ENCODE data around the gene APOC1.
"Not testable (repeated sequence)": the region's sequence is repeated elsewhere in the genome, so short reads cannot be mapped to it uniquely, and the experiment has no call there.

Gene APOC1

DNA sequence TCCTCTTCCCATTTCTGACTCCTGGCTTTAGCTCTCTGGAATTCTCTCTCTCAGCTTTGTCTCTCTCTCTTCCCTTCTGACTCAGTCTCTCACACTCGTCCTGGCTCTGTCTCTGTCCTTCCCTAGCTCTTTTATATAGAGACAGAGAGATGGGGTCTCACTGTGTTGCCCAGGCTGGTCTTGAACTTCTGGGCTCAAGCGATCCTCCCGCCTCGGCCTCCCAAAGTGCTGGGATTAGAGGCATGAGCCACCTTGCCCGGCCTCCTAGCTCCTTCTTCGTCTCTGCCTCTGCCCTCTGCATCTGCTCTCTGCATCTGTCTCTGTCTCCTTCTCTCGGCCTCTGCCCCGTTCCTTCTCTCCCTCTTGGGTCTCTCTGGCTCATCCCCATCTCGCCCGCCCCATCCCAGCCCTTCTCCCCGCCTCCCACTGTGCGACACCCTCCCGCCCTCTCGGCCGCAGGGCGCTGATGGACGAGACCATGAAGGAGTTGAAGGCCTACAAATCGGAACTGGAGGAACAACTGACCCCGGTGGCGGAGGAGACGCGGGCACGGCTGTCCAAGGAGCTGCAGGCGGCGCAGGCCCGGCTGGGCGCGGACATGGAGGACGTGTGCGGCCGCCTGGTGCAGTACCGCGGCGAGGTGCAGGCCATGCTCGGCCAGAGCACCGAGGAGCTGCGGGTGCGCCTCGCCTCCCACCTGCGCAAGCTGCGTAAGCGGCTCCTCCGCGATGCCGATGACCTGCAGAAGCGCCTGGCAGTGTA lies 6.2 kb upstream of the APOC1 start:
- DNase-seq (ENCODE audit: low read depth in 2 of 2) = no peak
- TF ChIP-seq CTCF (IDR thresholded peaks at IDR 0.05; ENCODE audit: low read depth, low read length) = no peak
- H3K4me3 ChIP-seq (replicated peaks in 1 of 2; ENCODE audit: low read depth in 2 of 2, low read length in 2 of 2) = peak overlapping the region in 1 of 2 donors; percentile 86

GRCh38 chr19:44908836-44909261 lies 5.6 kb upstream of the APOC1 start:
- H3K4me3 ChIP-seq (replicated peaks in 1 of 2; ENCODE audit: low read depth in 2 of 2, low read length in 2 of 2) = no peak overlapping the region
- no peak for TF ChIP-seq CTCF (IDR thresholded peaks at IDR 0.05; ENCODE audit: low read depth, low read length)

DNA sequence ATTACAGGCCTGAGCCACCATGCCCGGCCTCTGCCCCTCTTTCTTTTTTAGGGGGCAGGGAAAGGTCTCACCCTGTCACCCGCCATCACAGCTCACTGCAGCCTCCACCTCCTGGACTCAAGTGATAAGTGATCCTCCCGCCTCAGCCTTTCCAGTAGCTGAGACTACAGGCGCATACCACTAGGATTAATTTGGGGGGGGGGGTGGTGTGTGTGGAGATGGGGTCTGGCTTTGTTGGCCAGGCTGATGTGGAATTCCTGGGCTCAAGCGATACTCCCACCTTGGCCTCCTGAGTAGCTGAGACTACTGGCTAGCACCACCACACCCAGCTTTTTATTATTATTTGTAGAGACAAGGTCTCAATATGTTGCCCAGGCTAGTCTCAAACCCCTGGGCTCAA lies 4.6 kb upstream of the APOC1 start:
- DNase-seq (ENCODE audit: low read depth in 2 of 2) = no peak
- no peak for TF ChIP-seq CTCF (IDR thresholded peaks at IDR 0.05; ENCODE audit: low read depth, low read length)
- H3K4me3 ChIP-seq (replicated peaks in 1 of 2; ENCODE audit: low read depth in 2 of 2, low read length in 2 of 2) = no peak overlapping the region

More at GRCh38 chr19:44908836-44909261, 5.6 kb upstream of the APOC1 start:
- no peak for DNase-seq (ENCODE audit: low read depth in 2 of 2)

- H3K4me3 ChIP-seq (replicated peaks in 1 of 2; ENCODE audit: low read depth in 2 of 2, low read length in 2 of 2); DNase-seq (ENCODE audit: low read depth in 2 of 2): not testable (repeated sequence)
These were observed 2.5 kb upstream of the APOC1 start for GRCh38 chr19:44911896-44912295.

- no peak for TF ChIP-seq CTCF (IDR thresholded peaks at IDR 0.05; ENCODE audit: low read depth, low read length)
- peak in 1 of 2 donors; percentile 81 for DNase-seq (ENCODE audit: low read depth in 2 of 2)
- H3K4me3 ChIP-seq (replicated peaks in 1 of 2; ENCODE audit: low read depth in 2 of 2, low read length in 2 of 2) = no peak overlapping the region
These were observed 1.6 kb upstream of the APOC1 start for GRCh38 chr19:44912854-44913253.

DNA sequence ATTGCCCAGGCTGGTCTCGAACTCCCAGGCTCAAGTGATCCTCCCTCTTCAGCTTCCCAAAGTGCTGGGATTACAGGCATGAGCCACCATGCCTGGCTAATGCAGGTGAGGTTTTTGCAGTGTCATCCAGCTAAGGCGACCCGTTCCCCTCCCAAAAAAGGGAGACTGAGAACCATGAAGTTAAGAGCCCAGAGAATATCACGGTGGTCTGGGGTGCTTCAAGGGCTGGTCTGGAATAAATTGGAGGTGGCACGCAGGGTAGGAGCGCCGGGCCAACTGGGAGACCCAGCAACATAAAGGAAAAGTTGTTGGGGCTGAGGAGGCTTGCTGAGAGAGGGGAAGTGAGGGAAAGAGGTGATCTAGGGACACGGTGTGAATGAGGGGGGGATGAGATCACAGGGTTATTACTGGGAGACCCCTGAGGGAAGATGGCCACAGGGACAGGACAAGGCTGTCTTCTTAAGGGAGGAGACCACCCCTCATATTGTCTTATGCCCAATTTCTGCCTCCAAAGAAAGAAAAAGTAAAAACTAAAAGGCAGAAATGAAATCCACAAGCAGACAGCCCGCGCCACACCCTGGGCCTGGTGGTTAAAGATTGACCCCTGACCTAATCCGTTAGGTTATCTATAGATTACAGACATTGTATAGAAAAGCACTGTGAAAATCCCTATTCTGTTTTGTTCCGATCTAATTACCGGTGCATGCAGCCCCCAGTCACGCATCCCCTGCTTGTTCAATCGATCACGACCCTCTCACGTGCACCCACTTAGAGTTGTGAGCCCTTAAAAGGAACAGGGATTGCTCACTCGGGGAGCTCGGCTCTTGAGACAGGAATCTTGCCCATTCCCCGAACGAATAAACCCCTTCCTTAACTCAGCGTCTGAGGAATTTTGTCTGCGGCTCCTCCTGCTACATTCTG lies 636 bp upstream of the APOC1 start:
- DNase-seq (ENCODE audit: low read depth in 2 of 2); H3K4me3 ChIP-seq (replicated peaks in 1 of 2; ENCODE audit: low read depth in 2 of 2, low read length in 2 of 2): not testable (repeated sequence)

GRCh38 chr19:44924243-44924725 lies 9.9 kb downstream of the APOC1 start:
- DNase-seq (ENCODE audit: low read depth in 2 of 2) = no peak
- no peak for TF ChIP-seq CTCF (IDR thresholded peaks at IDR 0.05; ENCODE audit: low read depth, low read length)
- H3K4me3 ChIP-seq (replicated peaks in 1 of 2; ENCODE audit: low read depth in 2 of 2, low read length in 2 of 2) = no peak overlapping the region

All from cardiac fibroblast (primary cell).